Ovary (tissue), 9 donors: Measurements from ENCODE around the gene WWC1. TPM values are rescaled to one million over a fixed set of nuclear protein-coding genes. Genes with fewer than 3 reads are reported as not detected.

Experiments used
- DNase-seq, 5 donors: peaks; one replicate each; pipeline ENCODE4 v3.0.0-alpha.2; 2019 to 2020
- H3K27ac ChIP-seq, 2 donors: fragments of 200-600 bp; one replicate each; pipeline versions ENCODE4 v1.5.1 to v1.8.0; 2019 to 2022
- H3K27me3 ChIP-seq: fragments of 200-600 bp; one replicate; pipeline ENCODE4 v1.8.0; 2022
- H3K36me3 ChIP-seq: fragments of 200-600 bp; sonication (generic); one replicate; pipeline ENCODE4 v1.5.1; 2019
- H3K4me1 ChIP-seq: one replicate; pipeline ENCODE4 v1.8.1; 2013; ENCODE audit warnings: mild to moderate bottlenecking, moderate library complexity; ENCODE audit not compliant: insufficient read depth
- H3K4me3 ChIP-seq: fragments of 200-600 bp; sonication (generic); one replicate; pipeline ENCODE4 v1.5.1; 2017
- H3K9me3 ChIP-seq, 2 donors: fragments of 200-600 bp in 1 of 2; sonication (generic) in 1 of 2; one replicate each; pipeline versions ENCODE4 v1.5.1 to v1.8.1; 2013 to 2019; ENCODE audit warnings: mild to moderate bottlenecking in 1 of 2, moderate library complexity in 1 of 2
- EP300 ChIP-seq: sonication (generic); formaldehyde crosslinking; IDR thresholded peaks from one replicate; pipeline ENCODE4 v1.6.1; 2017; ENCODE audit warnings: antibody characterized with exemption
- POLR2A ChIP-seq: fragments of 450-650 bp; IDR thresholded peaks from one replicate; pipeline ENCODE4 v1.6.1; 2017; ENCODE audit warnings: antibody characterized with exemption, mild to moderate bottlenecking, moderate library complexity
- WGBS, 3 donors: extraction: QIAGEN DNeasy Blood & Tissue Kit in 1 of 3; methylation state at CpG; one replicate each; pipeline versions ENCODE4 v1.1.5 to v1.1.7; 2013 to 2017; 5-methylcytosine and 5-hydroxymethylcytosine counted together
- intact Hi-C, 4 donors: fragments of 100-400 bp; cut with DNase I; formaldehyde crosslinking; loops; one replicate each; pipeline versions ENCODE4 v1.11.0 to v1.15.1; 2022 to 2023
- polyA plus RNA-seq, 2 donors: library from polyadenylated mRNA; stranded (reverse); fragments of 200-250 nt in 1 of 2; fragments of 350-450 nt in 1 of 2; fragmentation: Illumina TruSeq in 1 of 2; extraction: RNeasy Lipid Tissue Mini Kit (QIAGEN cat#74804) in 1 of 2; gene quantifications; one replicate each; pipeline ENCODE4 v1.2.3, GENCODE V29; 2013 to 2014
- total RNA-seq, 7 donors: library from RNA; depleted of rRNA in 2 of 7; stranded (reverse); fragments of >200 nt in 2 of 7; fragmentation: NEBNext Ultra II Directional in 3 of 7; extraction: Animal tissue kit (Norgen Biotek cat#: 25700) in 3 of 7; gene quantifications; one replicate each; pipeline versions ENCODE4 v1.1.0 to v1.2.4, GENCODE V29; 2016 to 2023
- TF ChIP-seq, protein P1 (sequence below), 3 donors: fragments of 450-650 bp in 2 of 3; fragments of 200-600 bp in 1 of 3; IDR thresholded peaks; one replicate each; pipeline versions ENCODE4 v1.5.1 to v1.8.0; 2016 to 2022; ENCODE audit warnings: antibody characterized with exemption in 3 of 3, mild to moderate bottlenecking in 1 of 3
- donor health status: DM: no; HTN: no; CAD: no; lungs with moderate emphysema.
- donor health status: DM: no; HTN: no; CAD: no.
- donor health status: Bipolar disorder and iron deficiency.
- donor health status: DM: yes; HTN: yes; CAD: no.
- donor health status: DM: no; HTN: no; CAD: no.
- donor health status: DM: yes; HTN: yes; CAD: no.

Gene WWC1
- total and polyA plus RNA-seq, 9 donors = 0.58 to 60.3 (median 5.3) TPM

DNA sequence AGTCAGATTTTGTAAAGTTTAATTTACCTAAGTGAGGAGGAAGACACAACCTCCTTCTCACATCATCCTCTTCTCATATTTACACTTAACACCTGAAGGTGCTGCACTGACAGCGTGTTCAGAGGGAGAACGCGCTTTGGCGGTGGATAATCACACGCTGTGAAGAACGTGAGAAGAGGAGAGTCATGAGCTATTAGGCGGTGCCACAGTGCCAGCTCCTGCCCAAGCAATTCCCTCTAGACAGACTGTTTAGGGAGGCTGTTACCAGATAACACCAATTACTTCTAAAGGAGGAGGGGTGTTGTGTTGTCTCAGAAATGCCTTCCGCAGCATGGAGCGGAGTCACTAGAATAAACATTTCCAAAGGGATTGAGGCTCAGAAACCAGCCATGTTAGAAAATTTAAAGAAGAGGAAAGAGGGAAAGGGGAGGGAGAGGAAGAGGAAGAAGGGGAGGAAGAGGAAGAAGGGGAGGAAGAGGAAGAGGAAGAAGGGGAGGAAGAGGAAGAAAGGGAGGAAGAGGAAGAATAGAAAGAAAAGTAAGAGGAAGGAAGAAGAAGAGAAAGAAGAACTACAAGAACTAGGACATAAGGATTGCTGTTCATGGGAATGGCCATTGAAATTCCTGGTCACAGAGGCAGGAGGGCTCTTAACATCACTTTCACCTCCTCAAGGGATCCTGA, 37.3 kb upstream of the WWC1 start:
- intact Hi-C loops = no loop called here
- Histone ChIP-seq H3K9me3 (no peaks in the 10 kb centered on the region), H3K27ac (no peak overlapping the region), H3K4me1 (no peaks in the 10 kb centered on the region), H3K4me3 (no peak overlapping the region), H3K36me3 (no peaks in the 10 kb centered on the region), H3K27me3 (no peaks in the 10 kb centered on the region)
- 34 to 74% (median 38%) methylated on average over 9 of the region's 9 CpGs for WGBS, 3 donors
- no peak for TF ChIP-seq EP300
- TF ChIP-seq, protein P1, sequence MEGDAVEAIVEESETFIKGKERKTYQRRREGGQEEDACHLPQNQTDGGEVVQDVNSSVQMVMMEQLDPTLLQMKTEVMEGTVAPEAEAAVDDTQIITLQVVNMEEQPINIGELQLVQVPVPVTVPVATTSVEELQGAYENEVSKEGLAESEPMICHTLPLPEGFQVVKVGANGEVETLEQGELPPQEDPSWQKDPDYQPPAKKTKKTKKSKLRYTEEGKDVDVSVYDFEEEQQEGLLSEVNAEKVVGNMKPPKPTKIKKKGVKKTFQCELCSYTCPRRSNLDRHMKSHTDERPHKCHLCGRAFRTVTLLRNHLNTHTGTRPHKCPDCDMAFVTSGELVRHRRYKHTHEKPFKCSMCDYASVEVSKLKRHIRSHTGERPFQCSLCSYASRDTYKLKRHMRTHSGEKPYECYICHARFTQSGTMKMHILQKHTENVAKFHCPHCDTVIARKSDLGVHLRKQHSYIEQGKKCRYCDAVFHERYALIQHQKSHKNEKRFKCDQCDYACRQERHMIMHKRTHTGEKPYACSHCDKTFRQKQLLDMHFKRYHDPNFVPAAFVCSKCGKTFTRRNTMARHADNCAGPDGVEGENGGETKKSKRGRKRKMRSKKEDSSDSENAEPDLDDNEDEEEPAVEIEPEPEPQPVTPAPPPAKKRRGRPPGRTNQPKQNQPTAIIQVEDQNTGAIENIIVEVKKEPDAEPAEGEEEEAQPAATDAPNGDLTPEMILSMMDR (IDR thresholded peaks at IDR 0.05) = no peak
- TF ChIP-seq POLR2A = no peak
- no peak for DNase-seq

DNA sequence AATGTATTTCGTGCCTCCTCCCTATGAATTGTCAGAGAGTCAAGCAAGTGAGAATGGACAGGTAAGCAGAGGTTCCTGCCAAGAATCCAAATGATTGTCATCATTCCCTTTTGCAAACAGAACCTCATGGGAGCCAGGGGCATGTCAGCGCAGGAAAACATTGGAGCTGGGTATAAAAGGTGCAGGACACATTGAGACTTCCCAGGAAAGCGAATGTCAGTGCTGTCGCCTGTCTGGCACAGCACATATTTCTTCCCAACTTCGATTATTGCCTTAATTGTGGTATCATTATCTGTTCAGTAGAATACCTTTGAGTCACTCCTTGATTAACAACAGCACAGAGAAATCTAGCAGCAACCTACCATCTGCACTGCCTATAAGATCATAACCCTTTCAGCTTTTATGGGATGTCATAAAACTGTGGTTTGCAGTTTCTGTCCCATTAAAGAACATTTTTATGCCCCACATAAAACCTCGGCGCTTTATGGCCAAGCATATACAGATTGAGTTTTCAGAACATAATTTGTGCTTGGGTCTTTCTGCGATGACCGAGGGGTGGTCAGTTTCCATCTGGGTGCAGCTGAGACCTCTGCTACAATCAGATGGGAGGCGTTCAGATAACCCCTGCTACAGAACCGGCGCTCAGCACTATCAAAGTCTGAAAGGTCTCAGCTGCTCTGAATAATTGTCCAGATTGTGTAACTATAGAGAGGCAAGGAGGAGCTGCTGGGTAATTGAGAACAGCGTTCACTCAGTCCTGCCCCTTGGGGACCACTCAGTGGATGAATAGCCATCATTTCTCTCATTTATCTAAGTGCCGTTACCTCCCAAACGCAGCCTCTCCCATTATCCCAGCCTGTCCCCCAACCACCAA, 30.9 kb upstream of the WWC1 start:
- Histone ChIP-seq H3K4me3 (no peak overlapping the region), H3K4me1 (peaks cover 1% of the 10 kb centered on the region), H3K27ac (no peak overlapping the region), H3K27me3 (no peaks in the 10 kb centered on the region), H3K36me3 (no peaks in the 10 kb centered on the region), H3K9me3 (no peaks in the 10 kb centered on the region)
- DNase-seq = no peak
- TF ChIP-seq, protein P1 (IDR thresholded peaks at IDR 0.05) = no peak
- TF ChIP-seq POLR2A = no peak
- 33 to 37% (median 37%) methylated on average over 15 of the region's 15 CpGs for WGBS, 3 donors
- intact Hi-C loops = loop anchor here in 1 of 4 donors (5.0 kb wide), 1 partner anchor 1792 kb away; no protein-coding TSS in a partner anchor

DNA sequence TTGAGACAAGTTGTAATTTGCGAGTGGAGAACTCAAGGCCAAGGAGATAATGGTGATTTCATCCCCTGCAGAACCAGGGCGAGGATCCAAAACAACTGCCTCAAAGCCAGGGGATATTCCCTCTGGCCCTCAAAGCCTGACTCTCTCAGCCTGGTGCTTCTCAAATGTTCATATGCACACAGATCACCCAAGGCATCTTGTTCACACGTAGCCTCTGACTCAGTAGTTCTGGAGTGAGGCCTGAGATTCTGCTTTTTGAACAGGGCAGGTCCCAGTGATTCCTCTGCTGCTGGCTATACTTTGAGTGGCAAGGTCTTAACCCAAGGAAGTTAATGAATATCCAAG, 30.2 kb upstream of the WWC1 start:
- H3K27ac ChIP-seq = no peak overlapping the region
- H3K4me3 ChIP-seq = no peak overlapping the region
- DNase-seq = no peak
- H3K36me3 ChIP-seq = no peaks in the 10 kb centered on the region
- TF ChIP-seq EP300 (no peak), POLR2A (no peak)
- TF ChIP-seq, protein P1 (IDR thresholded peaks at IDR 0.05) = no peak
- no peaks in the 10 kb centered on the region for H3K9me3 ChIP-seq
- intact Hi-C loops = loop anchor here in 1 of 4 donors (5.0 kb wide), 1 partner anchor 1791 kb away; no protein-coding TSS in a partner anchor
- peaks cover 1% of the 10 kb centered on the region for H3K4me1 ChIP-seq
- 5 to 13% (median 6%) methylated on average over 3 of the region's 3 CpGs for WGBS, 3 donors
- H3K27me3 ChIP-seq = no peaks in the 10 kb centered on the region

DNA sequence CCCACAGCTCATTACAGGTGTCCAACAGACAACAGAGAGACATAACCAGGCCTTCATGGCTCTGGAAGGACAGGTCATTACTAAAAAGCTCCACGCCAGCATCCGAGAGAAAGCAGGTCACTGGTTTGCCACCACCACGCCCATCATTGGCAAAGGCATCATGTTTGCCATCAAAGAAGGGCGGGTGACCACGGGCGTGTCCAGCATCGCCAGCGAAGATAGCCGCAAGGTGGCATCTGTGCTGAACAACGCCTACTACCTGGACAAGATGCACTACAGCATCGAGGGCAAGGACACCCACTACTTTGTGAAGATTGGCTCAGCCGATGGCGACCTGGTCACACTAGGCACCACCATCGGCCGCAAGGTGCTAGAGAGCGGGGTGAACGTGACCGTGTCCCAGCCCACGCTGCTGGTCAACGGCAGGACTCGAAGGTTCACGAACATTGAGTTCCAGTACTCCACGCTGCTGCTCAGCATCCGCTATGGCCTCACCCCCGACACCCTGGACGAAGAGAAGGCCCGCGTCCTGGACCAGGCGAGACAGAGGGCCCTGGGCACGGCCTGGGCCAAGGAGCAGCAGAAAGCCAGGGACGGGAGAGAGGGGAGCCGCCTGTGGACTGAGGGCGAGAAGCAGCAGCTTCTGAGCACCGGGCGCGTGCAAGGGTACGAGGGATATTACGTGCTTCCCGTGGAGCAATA, 29.3 kb upstream of the WWC1 start:
- H3K4me3 ChIP-seq = no peak overlapping the region
- WGBS, 3 donors = 95 to 97% (median 95%) methylated on average over 39 of the region's 39 CpGs
- H3K36me3 ChIP-seq = no peaks in the 10 kb centered on the region
- no peak overlapping the region for H3K27ac ChIP-seq
- H3K27me3 ChIP-seq = no peaks in the 10 kb centered on the region
- no peak for DNase-seq
- H3K4me1 ChIP-seq = peaks cover 1% of the 10 kb centered on the region
- intact Hi-C loops = loop anchor here in 1 of 4 donors (5.0 kb wide), 1 partner anchor 1790 kb away; no protein-coding TSS in a partner anchor
- TF ChIP-seq, protein P1 (IDR thresholded peaks at IDR 0.05) = no peak
- TF ChIP-seq POLR2A (no peak), EP300 (no peak)
- H3K9me3 ChIP-seq = no peaks in the 10 kb centered on the region
